Fibroblast of skin of abdomen (primary cell): ENCODE measurements around the gene SKIDA1.
A peak's percentile ranks its signal among the peaks of the same experiment; 100 is the strongest.

ENCODE experiments used
- DNase-seq: peaks from one replicate; pipeline ENCODE4 v3.0.0-alpha.2; 2013

SKIDA1 gene

GRCh38 chr10:21528236-21529031 is 3.0 kb upstream of the SKIDA1 start:
- DNase-seq, result no peak

GRCh38 chr10:21527598-21528235 is 2.2 kb upstream of the SKIDA1 start:
- peak; percentile 59 for DNase-seq

- peak; percentile 73 for DNase-seq
Measured at GRCh38 chr10:21526860-21527597, 1.5 kb upstream of the SKIDA1 start.

- DNase-seq, result peak; percentile 92
Measured at GRCh38 chr10:21526188-21526859, 842 bp upstream of the SKIDA1 start.

- peak; percentile 59 for DNase-seq
Measured at GRCh38 chr10:21524526-21525366, 736 bp downstream of the SKIDA1 start.

GRCh38 chr10:21524131-21524525 is 1.4 kb downstream of the SKIDA1 start:
- DNase-seq, result no peak

GRCh38 chr10:21523557-21524008 is 1.9 kb downstream of the SKIDA1 start:
- DNase-seq, result peak; percentile 74

GRCh38 chr10:21522631-21523406 is 2.7 kb downstream of the SKIDA1 start:
- DNase-seq, result no peak

- no peak for DNase-seq
Measured at GRCh38 chr10:21521751-21522533, 3.5 kb downstream of the SKIDA1 start.

- no peak for DNase-seq
Measured at GRCh38 chr10:21520949-21521348, 4.5 kb downstream of the SKIDA1 start.

GRCh38 chr10:21520509-21520908 is 5.0 kb downstream of the SKIDA1 start:
- DNase-seq, result no peak

- peak; percentile 78 for DNase-seq
Measured at GRCh38 chr10:21519941-21520436, 5.5 kb downstream of the SKIDA1 start.

- no peak for DNase-seq
Measured at GRCh38 chr10:21519397-21519933, 6.0 kb downstream of the SKIDA1 start.

- peak; percentile 62 for DNase-seq
Measured at GRCh38 chr10:21518641-21519396, 6.7 kb downstream of the SKIDA1 start.

GRCh38 chr10:21518149-21518640 is 7.3 kb downstream of the SKIDA1 start:
- peak; percentile 69 for DNase-seq

GRCh38 chr10:21517134-21518031 is 8.1 kb downstream of the SKIDA1 start:
- peak; percentile 68 for DNase-seq
